ENCODE measurements around the gene CHST4.

- TF ChIP-seq CTCF (IDR thresholded peaks at IDR 0.05) (no peak), POLR2A (IDR thresholded peaks at IDR 0.05) (no peak)
Observed at GRCh38 chr16:71557954-71558582, 31.8 kb downstream of the CHST4 start.
